Kidney tubule cell (primary cell): ENCODE measurements around the gene PKD1.

Source experiments
- DNase-seq: peaks from one replicate; pipeline ENCODE4 v3.0.0-alpha.2; 2018; ENCODE audit warnings: low spot score

Gene PKD1

GRCh38 chr16:2045965-2046892, 89.5 kb downstream of the PKD1 start:
- DNase-seq = no peak

- DNase-seq = no peak
Measured at GRCh38 chr16:2044541-2044940, 91.2 kb downstream of the PKD1 start.

- peak; percentile 28 for DNase-seq
Measured at GRCh38 chr16:2043667-2044451, 91.8 kb downstream of the PKD1 start.

GRCh38 chr16:2042986-2043666, 92.6 kb downstream of the PKD1 start:
- peak; percentile 69 for DNase-seq

DNA sequence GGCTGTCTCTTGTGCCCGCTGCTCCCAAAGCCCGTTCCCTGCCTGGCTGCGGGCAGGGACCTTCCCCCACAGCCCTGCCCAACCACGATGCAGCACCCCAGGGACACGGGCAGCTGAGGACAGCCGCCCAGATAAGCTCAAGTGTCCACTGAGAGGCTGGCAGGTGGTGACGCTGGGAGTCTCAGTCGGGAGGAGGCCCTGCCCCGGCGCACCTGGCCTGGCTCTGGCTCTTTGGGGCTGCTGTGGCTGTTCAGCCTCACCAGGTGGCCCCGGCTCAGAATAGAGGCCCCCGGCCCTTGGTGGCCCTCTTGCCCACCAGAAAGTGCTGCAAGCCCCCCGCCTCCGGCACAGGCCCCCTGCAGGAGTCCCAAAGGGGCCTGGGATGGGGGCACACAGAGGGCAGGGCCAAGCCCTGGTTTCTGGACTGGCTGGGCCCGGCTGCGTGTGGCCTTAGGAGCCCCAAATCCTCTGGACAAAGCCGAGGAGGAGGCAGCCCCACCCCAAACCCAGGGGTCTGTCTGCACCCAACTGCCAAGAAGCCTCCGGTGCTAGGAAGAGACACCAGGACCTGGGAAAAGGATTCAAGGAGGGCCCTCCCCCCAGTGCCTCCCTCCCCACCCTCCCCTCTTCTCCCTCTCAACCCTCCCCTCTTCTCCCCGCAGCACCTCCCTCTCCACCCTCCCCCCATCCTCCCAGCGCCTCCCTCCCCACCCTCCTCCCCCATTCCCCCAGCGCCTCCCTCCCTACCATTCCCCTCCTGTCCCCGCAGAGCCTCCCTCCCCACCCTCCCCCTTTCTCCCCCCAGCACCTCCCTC, 93.3 kb downstream of the PKD1 start:
- no peak for DNase-seq

DNA sequence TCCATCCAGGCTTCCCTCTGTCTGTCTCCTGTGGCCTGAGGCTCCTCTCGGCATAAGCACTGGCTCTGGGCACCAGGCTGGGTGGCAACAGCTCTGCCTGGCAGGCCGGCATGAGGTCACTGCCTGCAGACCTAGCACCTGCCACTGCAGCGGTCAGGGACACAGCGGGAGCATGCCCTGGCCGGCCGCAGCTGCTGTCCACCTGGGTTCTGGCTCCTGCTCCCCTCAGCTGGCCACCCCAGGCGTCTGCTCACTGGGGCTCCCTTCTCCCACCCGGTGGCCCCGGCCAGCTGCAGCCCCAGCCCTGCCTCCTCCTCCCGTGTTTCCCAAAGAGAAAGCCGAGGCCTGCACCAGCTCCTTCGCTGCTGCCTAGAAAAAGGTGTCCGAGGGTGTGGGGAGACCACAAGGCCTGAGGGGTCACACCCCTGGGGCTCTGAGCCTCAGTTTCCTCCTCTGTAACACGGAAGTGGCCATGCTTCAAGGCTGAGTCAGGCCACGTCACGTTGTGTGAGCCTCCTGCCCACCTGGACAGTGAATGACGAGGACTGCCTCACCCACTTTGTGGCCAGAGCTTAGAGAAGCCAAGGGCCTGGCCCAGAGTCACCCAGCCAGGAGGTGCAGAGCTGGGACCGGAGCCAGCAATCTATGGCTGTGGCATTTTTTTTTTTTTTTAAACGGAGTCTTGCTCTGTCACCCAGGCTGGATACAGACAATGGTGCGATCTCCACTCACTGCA, 94.7 kb downstream of the PKD1 start:
- peak; percentile 63 for DNase-seq

GRCh38 chr16:2040041-2040786, 95.5 kb downstream of the PKD1 start:
- no peak for DNase-seq

- no peak for DNase-seq
Measured at GRCh38 chr16:2039274-2040031, 96.2 kb downstream of the PKD1 start.
